Choroid plexus epithelial cell (primary cell): ENCODE results near the gene MSI1.
A peak's percentile ranks its signal among the peaks of the same experiment; 100 is the strongest.

Source experiments
- DNase-seq: peaks from one replicate; pipeline ENCODE4 v3.0.0-alpha.2; 2010; ENCODE audit warnings: low read depth
- H3K4me3 ChIP-seq: 2 replicates; pipeline ENCODE4 v1.5.1; 2011; ENCODE audit warnings: low read depth, mild to moderate bottlenecking, control low read depth, low read length, moderate library complexity
- TF ChIP-seq, protein P1 (sequence below): conservative IDR thresholded peaks from 2 replicates; pipeline ENCODE4 v1.5.1; 2011; ENCODE audit warnings: low read depth, mild to moderate bottlenecking, control low read depth, inconsistent platforms, low read length, moderate library complexity

The MSI1 gene

DNA sequence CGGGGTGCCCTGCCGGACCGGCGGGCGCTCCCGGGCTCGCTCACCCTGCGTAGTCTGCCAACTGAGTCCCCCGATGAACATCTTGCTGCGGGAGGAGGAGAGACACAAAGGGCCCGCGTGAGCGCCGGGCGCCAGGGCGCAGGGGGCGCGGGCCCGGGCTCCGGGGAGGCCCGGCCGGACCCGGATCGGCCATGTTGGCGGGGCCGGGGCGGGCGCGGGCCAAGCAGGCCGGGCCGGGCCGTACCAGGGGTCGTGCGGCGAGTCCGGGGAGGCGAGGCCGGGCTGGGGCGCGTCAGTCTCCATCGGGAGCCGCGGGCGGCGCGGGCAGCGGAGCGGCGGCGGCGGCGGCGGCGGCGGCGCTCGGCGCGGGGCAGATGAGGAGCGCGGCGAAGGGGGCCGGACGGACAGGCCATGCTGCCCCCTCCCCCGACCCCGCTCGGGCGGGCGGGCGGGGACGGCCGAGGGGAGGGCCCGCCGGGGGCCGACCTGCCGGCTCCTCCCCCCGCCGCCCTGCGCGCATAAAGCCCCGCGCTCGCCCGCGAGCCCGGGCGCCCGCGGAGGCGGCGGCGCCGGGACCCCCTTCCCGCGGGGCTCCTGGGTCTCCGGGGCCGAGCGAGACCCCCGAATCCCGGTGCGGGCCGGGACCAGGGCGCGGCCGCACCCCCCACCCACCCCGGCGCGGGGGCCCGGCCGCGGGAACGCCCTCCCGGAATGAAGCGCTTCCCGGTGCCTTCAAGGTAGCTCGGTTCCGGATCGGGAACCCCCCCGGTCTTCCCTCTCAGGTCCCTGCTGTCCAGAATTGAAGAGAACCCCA lies at the start of gene MSI1:
Gene MSI1, minus strand, starts transcription at position 376 of the 814 bp plus-strand sequence. Its CDS starts 73 bp downstream, at position 303.
- TF ChIP-seq, protein P1, sequence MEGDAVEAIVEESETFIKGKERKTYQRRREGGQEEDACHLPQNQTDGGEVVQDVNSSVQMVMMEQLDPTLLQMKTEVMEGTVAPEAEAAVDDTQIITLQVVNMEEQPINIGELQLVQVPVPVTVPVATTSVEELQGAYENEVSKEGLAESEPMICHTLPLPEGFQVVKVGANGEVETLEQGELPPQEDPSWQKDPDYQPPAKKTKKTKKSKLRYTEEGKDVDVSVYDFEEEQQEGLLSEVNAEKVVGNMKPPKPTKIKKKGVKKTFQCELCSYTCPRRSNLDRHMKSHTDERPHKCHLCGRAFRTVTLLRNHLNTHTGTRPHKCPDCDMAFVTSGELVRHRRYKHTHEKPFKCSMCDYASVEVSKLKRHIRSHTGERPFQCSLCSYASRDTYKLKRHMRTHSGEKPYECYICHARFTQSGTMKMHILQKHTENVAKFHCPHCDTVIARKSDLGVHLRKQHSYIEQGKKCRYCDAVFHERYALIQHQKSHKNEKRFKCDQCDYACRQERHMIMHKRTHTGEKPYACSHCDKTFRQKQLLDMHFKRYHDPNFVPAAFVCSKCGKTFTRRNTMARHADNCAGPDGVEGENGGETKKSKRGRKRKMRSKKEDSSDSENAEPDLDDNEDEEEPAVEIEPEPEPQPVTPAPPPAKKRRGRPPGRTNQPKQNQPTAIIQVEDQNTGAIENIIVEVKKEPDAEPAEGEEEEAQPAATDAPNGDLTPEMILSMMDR: no peak
- H3K4me3 ChIP-seq: peak within 1 kb of the TSS; percentile 3
- DNase-seq: no peak

DNA sequence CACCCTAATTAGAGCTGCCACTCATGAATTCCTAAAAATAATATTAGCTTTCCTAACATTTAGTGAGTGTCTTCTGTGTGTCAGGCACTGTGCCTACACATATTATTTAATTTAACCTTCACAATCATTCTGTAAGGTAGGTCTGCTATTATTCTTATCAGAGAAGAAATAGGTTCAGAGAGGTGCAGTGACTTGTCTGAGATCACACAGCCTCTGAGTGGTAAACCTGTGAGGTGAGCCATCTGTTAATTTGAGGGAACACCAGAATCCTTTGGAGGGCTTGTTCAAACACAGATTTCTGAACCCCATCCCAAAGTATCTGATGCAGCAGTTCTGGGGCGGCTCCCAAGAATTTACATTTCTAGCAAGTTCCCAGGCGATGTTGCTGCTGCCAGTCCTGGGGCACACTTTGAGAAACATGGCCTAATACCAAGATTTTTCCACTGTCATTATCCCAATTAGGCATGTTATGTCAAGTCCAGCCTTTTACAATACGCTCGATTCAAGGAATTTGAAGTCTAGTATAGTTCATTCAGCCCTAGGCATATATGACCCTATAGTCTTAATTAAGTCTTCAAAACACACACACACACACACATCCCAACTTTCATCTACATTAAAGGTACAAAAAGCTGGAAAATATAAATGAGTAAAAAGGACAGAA lies 49.1 kb upstream of the MSI1 start:
- no peak for DNase-seq
- H3K4me3 ChIP-seq: no peak overlapping the region
- TF ChIP-seq, protein P1: no peak

DNA sequence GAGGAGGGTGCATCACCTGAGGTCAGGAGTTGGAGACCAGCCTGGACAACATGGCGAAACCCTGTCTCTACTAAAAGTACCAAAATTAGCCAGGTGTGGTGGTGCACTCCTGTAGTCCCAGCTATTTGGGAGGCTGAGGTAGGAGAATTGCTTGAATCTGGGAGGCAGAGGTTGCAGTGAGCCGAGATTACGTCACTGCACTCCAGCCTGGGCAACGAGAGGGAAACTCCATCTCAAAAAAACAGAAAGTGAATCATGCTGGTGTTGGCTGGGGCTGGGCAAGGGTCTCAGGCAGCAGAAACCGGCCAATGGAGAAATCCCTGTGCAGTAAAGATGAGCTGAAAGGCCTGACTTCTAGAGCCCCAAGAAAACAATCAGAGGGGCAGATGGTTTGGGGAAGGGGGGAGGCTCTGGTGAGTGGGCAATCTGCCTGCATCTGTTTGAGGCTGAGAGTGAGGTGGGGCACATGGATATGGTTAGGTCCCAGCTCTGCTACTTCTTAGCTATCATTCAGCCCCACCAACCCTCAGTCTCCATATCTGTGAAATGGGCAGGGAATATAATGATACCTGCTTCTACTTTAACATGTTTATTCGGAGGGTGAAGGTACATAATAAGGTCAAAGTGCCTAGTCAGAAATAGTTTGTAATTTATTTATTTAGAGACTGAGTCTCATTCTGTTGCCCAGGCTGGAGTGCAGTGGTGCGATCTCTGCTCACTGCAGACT lies 47.7 kb upstream of the MSI1 start:
- H3K4me3 ChIP-seq: no peak overlapping the region
- TF ChIP-seq, protein P1: no peak
- no peak for DNase-seq

DNA sequence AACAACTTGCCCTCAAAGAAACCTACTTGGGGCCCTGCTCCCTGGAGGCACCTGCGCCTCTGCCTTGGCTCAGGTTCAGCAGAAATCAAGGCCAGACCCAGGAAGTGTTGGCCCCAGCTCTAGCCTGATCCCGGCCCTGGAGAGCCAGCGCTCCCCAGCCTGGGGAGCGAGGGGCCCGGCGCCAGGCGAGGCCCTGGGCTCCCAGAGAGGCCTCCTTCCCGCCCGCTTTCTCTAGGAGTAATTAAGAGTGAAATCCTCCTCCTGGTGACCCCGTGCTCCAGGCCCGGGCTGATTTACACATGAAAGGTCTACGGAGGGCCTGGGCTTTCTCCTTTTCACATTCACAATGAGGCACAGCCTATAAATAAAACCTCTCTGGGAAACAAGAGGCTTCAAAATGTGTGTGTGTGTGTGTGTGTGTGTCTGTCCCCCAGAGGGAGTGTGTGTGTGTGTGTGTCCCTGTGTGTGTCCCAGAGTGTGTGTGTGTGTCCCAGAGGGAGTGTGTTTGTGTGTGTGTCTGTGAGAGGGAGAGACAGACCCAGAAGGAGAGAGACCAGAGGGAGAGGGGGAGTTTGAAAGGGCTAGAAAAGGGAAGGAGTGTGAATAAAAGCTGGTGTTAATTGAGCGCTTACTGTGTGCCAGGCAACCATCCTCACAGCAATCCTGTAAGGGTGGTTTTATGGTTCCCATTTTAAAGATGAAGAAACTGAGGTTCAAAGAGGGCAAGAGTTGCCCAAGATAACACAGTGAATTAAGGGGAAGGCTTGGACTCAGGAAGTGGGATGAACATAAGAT lies 45.1 kb upstream of the MSI1 start:
- no peak overlapping the region for H3K4me3 ChIP-seq
- TF ChIP-seq, protein P1: no peak

DNA sequence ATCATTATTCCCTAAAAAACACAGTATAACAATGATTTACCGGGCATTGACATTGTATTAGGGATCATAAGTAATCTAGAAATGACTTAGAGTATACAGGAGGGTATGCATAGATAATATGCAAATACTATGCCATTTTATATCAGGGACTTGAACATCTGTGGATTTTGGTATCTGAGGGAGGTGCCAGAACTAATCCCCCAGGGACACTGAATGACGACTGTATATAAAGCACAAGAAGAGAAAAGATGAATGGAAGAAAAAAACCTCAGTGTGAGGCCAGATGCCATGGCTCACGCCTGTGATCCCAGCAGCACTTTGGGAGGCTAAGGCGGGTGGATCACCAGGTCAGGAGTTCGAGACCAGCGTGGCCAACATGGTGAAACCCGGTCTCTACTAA lies 43.5 kb upstream of the MSI1 start:
- H3K4me3 ChIP-seq: no peak overlapping the region
- TF ChIP-seq, protein P1: no peak
- no peak for DNase-seq

More for the DNA sequence above, 45.1 kb upstream of the MSI1 start:
- no peak for DNase-seq

DNA sequence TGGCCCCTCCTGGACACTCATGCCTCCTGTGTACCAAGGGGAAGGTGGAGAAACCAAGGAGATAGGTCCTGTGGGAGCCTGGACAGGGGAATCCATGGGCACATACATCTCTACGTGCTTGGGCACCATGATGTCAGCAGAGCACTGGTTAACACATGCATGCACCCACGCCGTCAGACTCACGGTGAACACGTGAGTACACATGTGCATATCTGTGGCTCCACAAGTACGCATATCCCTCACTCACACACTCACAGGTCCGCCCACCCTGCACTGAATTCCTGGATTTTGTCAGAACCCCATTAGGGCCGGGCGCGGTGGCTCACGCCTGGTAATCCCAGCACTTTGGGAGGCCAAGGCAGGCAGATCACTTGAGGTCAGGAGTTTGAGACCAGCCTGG lies 39.8 kb upstream of the MSI1 start:
- H3K4me3 ChIP-seq: no peak overlapping the region
- TF ChIP-seq, protein P1: no peak
- DNase-seq: no peak
